Activated T-cell treated with anti-CD3 and anti-CD28 coated beads for 4 hours (primary cell): ENCODE results near the gene PTPRN2.

Experiments used
- DNase-seq: peaks from one replicate; pipeline ENCODE4 v3.0.0-alpha.2; 2020

PTPRN2 gene

DNA sequence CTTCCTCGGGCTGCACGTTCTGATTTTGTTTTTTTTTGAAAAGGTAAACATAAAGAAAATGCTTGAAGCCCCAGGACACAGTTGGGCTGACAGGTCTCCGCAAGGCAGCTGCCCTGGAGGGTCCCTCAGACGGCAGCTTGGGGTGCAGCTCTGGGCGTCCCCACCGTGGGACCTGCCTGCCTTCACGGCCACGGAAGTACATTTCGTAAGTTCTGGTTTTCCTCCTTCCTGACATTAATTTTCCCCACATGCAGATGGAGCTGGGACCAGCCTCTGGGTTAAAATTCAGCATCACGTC is 759.8 kb downstream of the PTPRN2 start:
- no peak for DNase-seq

DNA sequence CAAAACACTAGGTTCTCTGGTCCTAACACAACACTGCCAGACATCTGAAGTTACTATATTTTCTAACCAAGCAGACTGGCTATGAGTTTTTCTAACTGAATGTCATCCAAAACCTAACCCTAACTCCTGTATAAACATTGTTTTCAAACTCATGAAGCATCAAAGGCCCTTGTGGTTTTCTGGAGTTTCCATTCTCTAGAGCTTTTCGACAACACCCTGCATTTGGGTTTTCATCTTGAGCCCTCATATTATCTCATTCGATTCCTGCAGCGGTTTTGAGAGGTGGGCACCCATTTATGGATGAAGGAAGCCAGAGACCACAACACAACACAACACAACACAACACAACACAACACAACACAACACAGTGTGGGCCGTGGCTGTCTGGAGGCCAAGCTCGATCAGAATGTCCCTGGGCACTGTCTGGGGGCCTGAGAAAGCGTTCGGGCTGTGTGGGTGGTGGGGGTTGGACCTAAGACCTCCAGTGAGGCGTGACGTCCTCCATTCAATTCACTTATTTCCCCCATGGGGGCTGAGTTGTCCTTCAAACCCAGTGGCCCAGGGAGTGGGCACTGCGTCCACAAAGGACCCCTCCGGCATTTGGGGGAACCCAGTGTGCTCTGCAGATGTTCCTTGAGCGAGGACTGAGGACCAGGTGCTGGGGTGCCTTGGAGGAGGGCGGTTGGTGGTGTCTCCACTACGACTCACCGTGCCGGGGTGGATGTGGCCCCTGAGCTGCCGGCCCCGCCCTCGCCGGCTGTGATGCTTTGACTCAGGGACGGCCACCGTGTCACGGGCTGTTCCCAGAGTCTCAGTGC is 760.4 kb downstream of the PTPRN2 start:
- DNase-seq = no peak

DNA sequence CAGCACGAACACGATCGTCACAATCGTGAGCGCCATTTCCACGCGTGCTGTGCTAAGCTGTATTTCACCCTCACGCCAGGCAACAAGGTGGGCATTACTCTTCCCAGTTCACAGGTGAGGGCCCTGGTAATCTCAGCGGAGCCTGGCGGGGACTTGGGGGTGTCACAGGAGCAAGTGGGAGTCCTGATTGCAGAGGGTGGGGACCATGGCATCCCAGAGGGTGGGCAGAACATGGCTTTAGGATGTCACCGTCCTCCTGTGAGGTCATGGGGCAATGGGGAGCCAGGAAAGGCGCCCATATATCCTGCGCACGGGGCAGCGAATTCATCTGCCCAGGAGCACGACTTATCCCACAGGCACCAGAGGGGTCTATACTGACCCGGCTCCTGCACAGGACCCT is 761.1 kb downstream of the PTPRN2 start:
- no peak for DNase-seq

DNA sequence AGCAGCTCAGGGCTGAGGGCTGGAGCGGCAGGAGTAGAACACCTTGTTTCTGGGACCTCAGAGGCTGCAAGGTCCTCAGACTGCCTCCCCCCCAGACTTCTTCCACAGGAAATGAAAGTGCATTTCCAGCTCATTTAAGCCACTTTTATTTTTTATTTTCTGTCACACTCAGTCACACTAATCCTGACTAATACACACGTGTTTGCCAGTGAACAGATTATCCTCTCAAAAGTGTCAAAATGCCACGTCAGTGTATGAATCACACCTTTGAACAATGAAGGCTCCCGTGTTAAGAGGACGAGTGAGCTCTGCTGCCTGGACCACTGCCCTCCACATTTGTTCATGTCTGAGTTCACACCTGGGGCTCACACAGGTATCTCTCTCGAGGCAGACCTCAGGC is 762.3 kb downstream of the PTPRN2 start:
- no peak for DNase-seq

DNA sequence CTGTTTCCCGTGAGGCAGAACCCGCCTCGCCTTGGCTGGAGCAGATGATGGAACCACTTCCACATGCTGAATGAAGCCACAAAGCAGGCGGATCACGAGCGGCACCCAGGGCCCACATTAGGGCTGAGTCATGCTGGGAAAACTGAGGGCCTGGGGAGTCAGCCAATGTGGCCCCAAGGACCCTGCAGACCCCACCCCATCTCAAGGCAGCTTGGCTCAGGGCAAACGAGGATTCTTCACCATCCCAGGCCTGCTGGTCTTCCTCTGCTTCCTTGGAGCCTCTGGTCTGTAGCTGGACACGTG is 762.9 kb downstream of the PTPRN2 start:
- no peak for DNase-seq

DNA sequence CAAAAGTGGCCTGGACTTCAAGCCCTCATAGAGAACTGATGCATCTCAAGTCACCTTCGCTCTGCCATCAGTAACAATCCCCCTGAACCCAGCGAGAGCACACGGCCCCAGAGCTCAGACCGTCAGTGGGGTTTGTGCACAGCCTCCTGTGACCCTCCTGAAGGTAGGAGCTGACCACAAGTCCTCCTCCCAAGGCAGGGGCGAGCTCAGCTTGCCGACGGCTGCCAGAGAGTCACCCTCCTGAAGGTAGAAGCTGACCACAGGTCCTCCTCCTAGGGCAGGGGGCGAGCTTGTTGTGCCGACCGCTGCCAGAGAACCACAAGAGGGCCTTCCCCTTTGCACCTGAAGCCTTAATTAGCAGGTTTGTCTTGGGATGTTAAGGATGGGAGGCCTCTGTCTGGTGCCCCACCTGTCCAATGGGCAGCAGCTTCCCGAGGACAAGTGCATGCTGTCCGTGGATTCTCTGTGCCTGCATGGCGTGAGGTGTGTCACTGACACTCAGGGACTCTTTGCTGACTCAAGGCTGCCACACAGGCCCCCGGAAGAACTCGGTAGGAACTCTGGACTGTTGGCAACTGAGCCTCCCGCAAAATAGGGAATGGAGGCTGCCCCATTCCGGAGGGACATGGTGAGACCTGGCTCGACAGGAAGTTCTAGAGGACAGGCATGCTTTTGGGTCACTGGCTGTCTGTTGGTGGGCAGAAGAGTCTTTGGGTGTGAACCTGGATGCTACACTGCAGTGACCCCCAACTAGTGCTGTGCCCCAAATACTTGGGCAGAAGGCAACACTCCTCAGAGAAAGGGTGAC is 763.4 kb downstream of the PTPRN2 start:
- DNase-seq = no peak

DNA sequence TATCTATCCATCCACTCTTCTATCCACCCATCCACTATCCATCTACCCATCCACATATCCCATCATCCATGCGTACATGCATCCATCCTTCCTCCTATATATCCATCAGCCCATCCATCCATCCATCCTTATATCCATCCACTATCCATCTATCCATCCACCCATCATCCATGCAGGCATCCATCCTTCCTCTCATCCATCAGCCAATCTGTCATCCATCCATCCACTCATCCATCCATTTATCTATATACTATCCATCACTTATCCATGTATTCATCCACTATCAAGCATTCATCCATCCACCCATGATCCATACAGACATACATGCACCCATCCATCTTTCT is 765.0 kb downstream of the PTPRN2 start:
- DNase-seq = no peak

DNA sequence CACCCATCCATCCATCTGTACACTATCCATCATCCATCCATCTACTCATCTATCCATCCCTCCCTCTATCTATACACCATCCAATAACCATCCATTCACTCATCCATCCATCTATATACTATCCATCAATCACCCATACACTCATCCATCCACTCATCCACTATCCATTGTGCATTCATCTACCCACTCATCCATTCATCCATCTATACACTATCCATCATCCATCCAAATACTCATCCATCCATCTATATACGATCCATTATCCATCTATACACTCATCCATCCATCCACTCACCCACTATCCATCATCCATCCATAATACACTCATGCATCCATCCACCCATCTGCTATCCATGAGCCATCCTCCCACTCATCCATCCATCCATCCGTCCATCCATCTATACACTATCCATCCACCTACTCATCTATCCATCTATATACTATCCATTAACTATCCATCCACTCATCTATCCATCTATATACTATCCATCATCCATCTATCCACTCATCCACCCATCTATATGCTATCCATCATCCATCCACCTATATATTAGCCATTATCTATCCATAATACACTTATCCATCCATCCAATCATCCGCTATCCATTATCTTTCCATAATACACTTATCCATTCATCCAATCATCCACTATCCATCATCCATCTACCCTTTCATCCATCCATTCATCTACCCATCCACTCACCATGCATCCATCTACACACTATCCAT is 765.5 kb downstream of the PTPRN2 start:
- DNase-seq = no peak

DNA sequence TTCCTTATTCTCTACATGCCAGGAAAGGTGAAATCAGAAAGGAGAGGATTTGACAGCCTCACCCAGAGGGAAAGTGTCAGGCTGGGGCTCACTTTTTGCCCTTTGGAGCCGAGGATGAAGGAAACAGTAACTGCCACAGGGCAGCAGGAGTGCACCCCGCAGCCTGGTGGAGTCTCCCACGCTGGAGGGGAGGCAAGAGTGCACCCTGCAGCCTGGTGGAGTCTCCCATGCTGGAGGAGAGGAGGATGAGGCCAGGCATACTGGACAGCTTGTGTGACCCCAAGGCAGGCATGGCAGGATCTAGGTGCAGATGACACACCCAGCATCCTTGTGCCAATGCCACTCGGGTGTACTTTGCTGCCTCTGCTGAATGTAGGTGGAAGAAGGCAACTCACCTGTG is 766.8 kb downstream of the PTPRN2 start:
- DNase-seq = no peak

DNA sequence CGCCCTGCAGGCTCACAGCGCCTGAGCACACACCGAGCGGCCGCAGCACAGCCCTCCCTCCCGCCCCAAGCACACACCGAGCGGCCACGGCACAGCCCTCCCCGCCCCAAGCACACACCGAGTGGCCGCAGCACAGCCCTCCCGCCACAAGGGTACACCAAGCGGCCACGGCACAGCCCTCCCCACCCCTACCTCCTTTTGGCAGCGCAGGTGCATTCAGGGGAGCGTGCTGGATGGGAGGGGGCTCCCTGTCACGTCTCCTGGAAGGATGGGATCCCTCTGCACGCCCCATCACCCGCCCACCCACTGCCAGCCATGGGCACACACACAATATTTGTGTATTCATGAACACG is 768.2 kb downstream of the PTPRN2 start:
- no peak for DNase-seq

DNA sequence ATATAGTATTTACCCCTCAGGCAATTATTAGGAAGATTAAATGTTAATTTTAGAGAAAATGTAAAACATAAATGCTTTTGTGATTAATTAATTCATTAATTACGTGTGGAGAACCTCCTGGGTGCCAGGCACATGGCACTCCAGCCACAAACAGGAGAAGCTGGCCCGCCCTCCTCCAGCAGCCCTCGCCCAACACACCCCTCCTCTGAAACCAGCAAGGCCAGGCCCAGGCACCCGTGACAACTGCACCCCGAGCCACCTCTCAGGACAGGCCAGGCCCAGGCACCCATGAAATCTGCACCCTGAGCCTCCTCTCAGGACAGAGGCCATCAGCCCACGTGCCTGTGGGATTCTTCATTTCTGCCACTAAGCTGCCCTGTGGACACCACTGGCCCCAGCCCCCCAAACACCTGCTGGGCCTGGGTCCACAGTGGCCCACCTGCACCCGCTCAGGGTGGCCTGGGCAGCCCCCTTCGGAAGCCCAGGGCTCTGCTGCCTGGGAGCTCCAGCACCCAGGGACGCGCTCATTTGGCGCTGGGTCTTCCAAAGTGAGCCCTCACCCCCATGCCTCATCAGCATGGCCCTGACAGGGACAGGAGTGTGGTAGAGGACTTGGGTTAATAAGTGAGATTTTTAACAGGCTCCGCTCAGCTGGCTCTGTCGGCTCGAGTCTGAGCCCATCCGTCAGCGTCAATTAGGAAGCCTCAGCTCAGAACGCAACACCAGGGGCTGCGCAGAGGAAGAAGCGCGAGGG is 768.7 kb downstream of the PTPRN2 start:
- DNase-seq = no peak

DNA sequence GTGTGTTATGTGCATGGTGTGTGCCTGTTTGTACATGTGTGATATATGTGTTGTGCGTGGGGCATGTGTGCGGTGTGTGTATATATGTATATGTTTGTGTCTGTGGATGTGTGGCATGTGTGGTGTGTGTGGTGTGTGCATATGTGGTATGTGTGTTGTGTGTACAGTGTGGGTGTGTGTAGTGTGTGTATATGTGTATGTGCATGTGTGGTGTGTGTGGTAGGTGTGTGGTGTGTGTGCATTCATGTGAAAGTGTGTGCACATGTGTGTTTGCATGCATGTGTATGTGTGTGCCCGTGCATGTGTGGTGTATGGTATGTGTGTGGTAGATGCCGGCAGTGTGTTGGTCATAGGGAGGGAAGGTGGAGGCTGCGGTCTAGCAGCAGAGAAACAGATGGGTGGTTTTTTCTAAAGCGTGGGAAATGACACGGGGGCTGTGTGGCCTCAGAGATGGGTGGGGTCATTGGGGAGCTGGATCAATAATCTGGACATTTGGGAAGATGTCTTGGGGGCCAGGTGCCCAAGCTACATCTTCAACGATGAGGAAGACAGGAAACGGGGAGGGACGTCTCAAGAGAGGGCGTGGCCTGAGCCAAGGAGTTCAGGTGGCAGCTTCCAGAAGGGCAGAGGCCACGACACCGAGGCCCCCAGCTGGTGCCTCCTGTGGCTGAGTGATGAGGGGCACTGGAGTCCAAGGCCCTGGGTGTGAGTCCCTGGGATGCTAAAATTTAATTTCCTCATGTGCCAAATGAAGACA is 769.5 kb downstream of the PTPRN2 start:
- no peak for DNase-seq

DNA sequence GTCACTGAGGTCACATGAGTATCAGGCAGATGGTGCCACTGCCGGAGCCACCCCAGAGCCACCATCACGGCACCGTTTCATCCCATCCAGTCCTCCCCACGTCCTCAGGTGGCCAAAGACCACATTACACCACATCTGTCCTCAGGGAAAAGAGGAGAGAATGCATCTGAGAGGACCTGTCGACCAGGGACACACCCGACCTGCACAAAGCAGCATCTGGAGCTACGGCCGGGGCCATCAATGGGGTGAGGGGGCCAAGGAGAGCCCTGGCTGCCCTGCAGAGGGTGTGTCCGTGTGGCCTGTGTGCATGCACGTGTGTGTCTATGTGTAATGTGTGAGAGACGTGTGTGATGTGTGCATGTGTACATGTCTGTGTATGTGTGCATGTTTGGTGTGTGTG is 770.2 kb downstream of the PTPRN2 start:
- no peak for DNase-seq

DNA sequence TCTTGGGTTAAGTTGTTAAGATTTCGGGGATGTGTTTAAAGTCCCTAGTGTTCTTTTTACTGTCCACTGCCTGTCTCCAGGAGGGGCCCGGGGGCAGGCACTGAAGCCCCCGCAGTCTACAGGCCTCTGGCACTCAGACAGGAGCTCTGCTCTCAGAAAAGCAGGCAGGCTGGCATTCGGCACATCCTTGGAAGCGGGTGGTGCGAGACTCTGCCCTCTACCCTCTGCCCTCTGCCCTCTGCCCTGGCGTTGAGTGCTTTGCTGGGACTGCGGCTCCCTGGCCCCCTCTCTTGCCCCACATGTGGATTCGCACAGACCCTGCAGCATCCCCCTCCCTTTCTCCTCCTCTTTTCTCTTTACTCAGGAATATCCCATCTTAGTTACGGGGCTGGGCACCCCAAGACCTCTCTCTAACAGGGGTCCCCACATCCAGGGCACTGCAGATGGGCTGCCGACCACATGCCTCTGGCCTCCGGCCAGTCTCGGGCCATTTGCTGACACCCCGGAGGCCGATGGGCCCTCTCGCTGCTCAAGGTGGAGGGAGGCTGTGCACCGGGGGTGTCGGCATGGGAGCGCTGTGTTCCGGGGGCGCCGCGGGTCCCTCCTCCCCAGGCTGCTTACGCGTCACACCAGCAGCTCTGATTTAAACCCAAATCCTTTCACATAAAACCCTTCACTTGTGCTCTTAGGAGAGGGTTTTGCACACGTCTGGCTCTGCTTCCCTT is 770.9 kb downstream of the PTPRN2 start:
- DNase-seq = no peak

DNA sequence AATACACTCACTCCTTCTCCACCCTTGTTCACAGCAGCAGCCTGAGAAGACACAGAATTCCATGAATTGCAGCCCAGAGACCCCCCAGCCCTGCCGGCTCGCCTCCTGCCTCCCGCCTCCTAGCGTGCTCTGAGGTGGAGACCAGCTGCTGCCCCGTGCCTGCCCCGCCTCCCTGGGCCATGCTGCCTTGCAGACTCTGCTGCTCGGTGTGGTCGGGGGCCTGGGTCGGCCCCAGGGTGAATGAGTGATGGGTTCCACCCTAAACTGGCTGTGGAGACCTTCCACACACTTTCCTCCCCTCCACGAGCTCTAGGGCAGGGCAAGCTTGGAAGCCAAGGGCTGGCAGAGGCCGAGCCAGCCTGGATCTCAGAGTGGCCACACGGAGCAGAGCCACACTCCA is 771.5 kb downstream of the PTPRN2 start:
- no peak for DNase-seq

DNA sequence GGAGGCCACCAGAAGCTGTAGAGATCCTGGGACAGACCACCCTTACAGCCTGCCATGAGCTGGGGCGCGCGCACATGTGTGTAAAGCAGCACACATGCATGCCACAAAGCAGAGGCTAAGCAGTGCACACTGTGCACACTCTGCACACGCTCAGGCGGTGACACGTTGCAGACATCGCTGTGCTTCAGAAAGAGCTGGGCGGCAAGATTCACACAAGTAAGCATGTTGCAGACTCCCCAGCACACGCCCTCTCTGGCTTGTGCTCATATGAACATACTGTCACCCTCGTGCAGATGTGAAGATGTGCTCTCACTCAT is 772.0 kb downstream of the PTPRN2 start:
- no peak for DNase-seq

DNA sequence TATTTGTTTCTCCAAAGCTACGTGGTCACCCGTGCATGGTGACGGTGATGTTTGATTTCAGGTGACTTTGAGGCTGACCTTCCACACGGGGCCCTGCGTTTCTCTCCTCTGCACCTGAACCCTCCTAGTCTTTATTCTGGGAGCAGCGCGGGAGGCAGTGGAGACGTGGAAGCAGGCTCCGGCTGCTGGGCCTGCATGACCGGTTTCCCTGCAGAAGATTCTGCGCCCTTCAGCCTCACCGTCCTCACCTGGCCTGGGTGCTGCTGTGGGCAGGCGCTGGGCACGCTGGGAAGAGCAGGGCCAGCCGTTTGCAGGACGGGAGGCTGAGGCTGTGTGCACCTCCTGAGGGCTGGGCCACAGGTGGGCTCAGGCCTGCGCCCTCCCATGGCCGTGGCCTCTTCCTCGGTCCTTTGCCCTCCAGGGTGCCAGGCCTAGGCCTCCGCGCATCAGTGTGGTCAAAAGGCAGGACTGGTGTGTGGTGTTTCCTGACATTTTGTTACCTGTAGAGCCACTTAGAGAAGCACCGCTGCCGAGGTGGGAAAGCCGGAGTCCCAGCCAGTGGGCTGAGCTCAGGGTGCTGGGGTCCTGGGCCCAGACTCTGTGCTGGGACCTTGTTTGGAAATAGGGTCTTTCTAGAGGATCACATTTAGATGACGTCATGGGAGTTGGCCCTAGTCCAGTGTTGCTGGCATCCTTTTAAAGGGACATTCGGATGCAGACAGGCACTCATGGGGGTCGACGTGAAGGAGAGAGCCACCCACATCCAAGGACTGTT is 772.5 kb downstream of the PTPRN2 start:
- no peak for DNase-seq

DNA sequence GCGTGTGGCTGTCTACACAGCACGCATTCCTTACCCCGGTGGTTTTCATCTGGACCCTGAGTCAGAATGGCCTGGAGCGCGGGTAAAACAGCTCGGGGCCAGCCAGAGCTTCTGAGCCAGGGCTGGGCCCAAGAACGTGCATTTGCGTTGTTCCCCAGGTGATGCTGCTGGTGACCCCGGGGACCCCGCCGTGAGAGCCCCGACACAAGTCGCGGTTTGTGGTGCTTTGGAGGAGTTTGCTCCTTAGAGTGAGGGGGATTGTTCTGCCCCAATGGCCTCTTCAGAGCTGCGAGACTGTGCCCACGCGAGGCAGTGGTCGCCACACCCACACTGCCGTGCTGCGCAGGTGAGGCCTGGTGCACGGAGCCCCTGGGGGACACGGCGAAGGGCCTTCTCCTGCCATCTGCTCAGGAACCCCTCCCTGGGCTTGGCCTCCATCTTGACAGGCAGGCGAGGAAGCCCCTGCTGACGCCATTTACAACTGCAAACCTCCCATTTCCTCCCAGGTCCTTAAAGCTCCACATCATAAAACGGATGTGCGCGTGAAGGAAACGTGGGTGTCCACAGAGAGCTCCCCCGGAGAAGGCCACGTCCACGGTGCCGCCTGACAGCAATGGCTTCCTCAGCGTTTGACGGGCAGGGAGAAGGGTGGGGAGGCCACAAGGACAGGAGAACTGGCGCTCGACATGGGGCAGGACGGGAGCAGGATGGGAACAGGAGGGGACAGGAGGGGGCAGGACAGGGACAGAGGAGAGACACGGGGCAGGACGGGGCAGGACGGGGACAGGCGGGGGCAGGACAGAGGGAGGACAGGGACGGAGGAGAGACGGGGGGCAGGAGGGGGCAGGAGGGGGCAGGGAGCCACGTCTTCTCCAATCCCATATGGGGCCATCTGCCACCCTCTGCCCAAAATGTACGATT is 773.6 kb downstream of the PTPRN2 start:
- DNase-seq = no peak

DNA sequence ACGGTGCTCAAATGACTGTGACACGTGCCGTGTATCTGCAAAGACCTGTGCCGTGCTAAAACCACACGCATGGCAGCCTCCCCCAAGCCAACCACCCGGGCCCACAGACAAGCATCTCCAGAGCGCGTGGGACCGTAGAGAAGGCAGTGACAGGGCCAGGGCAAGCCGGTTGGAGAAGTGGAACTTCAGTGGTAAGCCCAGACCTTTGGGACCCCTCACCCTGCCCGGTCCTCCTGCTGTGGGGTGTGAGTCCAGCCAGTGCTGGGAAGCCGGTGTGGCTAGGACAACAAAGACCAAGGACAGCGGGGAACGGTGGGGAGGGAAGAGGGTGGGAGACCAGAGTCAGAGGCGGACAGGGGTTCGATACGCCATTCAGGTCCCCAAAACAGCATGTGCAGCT is 774.6 kb downstream of the PTPRN2 start:
- no peak for DNase-seq

DNA sequence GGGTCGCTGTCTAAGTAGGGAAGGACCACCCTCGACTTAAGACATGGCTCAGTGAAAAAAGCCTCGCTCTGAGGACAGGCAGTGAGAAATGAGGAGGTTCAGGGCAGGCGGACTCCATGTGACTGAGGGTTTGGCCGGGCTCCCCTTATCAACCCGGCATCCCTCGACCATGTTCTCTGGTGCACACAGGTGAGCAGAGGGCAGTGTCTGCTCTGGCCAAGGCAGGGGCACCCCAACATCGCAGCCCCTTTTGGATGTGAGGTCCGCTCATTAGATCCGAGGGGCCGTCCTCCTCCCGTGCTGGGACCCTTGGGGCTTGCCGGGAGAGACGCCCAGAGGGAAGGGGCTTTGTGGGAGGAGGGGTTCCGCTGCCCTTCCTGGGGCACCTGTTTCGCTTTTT is 775.7 kb downstream of the PTPRN2 start:
- no peak for DNase-seq
